ENCODE results near the gene CALML6.

CALML6 gene

DNA sequence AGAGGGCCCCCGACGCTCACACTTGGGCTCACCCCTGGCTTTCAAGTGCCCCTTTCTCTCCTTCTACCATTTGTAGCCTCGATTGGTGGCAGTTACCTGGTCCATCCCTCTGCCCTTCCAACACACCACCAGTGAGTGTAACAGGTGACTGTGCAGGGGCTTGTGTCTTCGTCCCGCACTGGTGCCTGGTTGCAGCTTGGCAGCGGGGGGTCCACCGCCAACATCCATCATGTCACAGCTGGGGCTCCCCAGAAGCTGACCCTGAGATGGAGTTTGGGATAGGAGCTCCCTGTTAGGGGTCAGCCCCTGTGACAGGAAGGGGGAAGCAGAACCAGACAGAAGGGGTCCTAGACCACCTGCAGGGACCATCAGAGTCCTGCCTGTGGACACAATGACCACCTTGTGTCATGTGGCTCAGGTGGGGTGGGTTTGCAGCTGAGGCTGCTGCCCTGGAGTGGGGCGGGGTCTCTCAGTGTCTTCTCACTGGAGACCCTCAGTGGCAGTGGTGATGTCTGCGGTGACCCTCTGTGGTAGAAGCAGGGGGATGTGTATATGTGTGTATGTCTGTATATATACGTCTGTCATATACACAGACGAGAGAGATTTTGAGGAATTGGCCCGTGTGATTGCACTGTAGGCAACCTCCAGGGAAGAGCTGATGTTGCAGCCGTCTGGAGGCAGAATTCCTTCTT, 3.6 kb upstream of the CALML6 start:
- no peak for DNase-seq (ENCODE audit: low read depth)
- no peak overlapping the region for H3K4me3 ChIP-seq (ENCODE audit: low read depth, low read length)
- TF ChIP-seq, protein P1, sequence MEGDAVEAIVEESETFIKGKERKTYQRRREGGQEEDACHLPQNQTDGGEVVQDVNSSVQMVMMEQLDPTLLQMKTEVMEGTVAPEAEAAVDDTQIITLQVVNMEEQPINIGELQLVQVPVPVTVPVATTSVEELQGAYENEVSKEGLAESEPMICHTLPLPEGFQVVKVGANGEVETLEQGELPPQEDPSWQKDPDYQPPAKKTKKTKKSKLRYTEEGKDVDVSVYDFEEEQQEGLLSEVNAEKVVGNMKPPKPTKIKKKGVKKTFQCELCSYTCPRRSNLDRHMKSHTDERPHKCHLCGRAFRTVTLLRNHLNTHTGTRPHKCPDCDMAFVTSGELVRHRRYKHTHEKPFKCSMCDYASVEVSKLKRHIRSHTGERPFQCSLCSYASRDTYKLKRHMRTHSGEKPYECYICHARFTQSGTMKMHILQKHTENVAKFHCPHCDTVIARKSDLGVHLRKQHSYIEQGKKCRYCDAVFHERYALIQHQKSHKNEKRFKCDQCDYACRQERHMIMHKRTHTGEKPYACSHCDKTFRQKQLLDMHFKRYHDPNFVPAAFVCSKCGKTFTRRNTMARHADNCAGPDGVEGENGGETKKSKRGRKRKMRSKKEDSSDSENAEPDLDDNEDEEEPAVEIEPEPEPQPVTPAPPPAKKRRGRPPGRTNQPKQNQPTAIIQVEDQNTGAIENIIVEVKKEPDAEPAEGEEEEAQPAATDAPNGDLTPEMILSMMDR (IDR thresholded peaks at IDR 0.05; ENCODE audit: insufficient read depth, low read depth, low read length, missing control alignments), result no peak

DNA sequence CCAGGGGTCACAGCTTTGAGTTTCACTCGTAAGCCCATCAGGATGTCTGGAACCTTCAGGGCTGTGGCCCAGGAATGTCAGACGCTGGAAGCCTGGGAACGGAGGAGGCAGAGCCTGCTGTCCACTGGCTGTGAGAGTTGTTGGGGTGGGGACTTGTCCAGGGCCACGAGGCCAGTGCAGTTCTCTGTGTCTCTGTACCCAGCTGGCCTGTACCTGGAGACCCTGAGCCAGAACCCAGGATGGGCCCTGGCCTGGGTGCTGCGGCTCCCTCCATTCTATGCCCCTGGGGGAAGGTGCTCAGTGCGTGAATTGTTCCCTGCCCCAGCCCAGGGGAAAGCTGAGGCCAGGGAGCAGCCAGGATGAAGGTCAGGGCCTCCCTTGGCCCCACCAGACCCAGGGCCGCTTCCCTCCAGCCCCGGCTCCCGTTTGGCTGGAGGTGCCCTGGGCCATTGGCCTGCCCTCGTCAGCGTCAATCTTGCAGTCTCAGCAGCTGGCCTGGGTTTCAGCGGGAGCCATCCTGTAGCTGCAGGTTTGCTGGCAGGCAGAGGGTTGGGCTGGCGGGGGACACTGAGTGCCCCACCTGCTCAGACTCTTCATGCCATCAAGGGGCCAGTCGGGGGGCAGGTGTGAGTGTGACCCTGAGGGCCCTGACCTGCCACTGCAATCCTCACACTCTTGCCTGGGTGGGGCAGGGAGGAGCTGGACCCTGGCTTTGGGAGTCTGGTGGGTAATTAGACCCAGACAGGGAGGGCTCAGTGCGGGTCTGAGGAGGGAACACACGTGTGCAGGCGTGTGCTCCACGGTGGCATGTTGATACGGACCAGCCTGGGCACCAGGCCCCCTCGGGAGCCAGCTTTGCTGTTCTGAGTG, 724 bp upstream of the CALML6 start:
- TF ChIP-seq, protein P1 (IDR thresholded peaks at IDR 0.05; ENCODE audit: insufficient read depth, low read depth, low read length, missing control alignments), result no peak
- H3K4me3 ChIP-seq (ENCODE audit: low read depth, low read length), result no peak overlapping the region
- no peak for DNase-seq (ENCODE audit: low read depth)

DNA sequence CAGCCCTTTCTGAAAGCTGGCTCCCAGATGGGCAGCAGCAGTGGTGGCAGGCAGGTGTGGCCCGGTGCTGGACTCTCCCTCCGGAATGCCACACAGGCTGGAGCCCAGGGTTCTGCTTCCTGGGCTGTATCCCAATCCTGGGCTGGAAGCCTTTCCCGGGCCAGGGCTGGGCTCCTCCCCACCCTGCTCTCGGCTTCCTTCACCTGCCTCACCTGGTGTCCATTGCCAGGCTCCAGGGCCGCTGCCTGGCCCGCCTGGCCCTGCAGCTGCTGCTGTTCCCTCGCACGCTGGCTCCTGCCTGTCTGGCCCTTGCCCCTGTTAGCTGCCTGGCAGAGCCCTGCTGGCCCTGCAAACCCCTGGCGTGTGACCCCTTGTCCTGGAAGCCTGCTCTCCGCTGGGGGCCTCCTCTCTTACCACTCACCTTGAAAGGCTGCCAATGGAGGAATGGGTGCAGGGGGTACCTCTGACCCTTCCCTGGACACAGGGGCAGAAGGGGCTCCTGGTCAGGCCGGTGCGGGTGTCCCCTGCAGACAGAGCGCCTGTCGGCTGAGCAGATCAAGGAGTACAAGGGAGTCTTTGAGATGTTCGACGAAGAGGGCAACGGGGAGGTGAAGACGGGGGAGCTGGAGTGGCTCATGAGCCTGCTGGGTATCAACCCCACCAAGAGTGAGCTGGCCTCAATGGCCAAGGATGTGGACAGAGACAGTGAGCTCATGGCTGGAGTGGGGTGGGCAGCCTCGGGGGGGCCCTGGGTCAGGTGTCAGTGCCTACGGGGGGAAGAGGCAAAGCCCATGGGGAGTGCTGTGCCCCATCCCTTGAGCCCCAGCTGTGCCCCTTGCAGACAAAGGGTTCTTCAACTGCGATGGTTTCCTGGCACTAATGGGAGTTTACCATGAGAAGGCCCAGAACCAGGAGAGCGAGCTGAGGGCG, 1.1 kb downstream of the CALML6 start:
- no peak for DNase-seq (ENCODE audit: low read depth)
- TF ChIP-seq, protein P1 (IDR thresholded peaks at IDR 0.05; ENCODE audit: insufficient read depth, low read depth, low read length, missing control alignments), result no peak
- H3K4me3 ChIP-seq (ENCODE audit: low read depth, low read length), result no peak overlapping the region

DNA sequence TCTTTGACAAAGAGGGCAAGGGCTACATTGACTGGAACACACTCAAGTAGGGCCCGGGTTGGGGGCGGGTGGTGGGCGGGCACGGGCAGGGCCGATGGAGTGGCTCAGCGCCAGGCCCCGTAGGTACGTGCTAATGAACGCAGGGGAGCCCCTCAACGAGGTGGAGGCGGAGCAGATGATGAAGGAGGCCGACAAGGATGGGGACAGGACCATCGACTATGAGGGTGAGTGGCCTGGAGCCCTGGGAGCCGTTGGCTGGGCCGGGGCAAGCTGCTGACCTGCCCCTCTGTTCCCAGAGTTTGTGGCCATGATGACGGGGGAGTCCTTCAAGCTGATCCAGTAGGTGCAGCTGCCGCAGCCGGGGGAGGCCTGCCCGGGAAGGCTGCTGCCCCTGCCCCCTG, 1.8 kb downstream of the CALML6 start:
- H3K4me3 ChIP-seq (ENCODE audit: low read depth, low read length), result no peak overlapping the region
- TF ChIP-seq, protein P1 (IDR thresholded peaks at IDR 0.05; ENCODE audit: insufficient read depth, low read depth, low read length, missing control alignments), result no peak
- DNase-seq (ENCODE audit: low read depth), result no peak

DNA sequence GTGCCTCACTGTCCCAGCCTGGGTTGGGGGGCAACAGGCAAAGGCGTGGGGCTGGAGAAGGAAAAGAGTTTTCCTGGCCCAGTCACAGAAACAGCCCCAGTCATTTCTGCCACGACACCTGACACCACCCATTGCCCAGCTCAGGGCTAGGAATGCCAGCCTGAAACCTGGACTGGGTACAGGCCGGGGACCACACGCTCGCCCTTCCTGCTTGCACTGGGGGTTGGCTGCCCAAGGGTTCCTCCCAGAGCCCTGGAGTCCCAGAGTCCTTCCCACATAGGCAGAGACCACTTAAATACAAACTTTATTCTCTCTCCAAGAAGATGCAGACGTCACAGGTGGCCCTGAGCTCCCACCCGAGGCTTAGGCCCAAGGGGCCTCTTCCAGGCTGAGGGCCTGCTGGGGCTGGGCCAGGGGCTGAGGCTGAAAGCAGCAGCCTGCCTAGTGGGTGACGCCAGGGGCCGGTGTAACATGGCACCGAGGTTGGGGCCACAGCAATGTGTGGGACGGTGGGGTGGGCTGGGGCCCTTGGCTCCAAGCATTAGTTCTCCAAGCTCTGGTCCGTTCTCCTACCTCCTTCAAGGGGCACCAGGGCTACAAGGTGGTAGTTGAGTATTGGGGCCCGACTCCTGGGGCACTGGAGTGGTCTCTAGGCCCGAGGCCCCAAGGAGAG, 2.4 kb downstream of the CALML6 start:
- H3K4me3 ChIP-seq (ENCODE audit: low read depth, low read length), result no peak overlapping the region
- TF ChIP-seq, protein P1 (IDR thresholded peaks at IDR 0.05; ENCODE audit: insufficient read depth, low read depth, low read length, missing control alignments), result no peak

More for the DNA sequence above, 2.4 kb downstream of the CALML6 start:
- no peak for DNase-seq (ENCODE audit: low read depth)
